Neural progenitor cell (in vitro differentiated cells): ENCODE measurements around the gene NDUFS8. TPM values are rescaled to one million over a fixed set of nuclear protein-coding genes. Genes with fewer than 3 reads are reported as not detected.

Source experiments
- DNase-seq: peaks from one replicate; pipeline ENCODE4 v3.0.0-alpha.2; 2016; ENCODE audit warnings: low spot score
- H2AFZ ChIP-seq: fragments of 200-600 bp; sonication (generic); replicated peaks from 2 replicates; pipeline ENCODE4 v1.6.1; 2016; ENCODE audit warnings: antibody characterized with exemption
- H3F3A ChIP-seq: fragments of 200-600 bp; sonication (generic); 2 replicates; pipeline ENCODE4 v1.6.1; 2016; ENCODE audit warnings: antibody characterized with exemption, low read depth
- H3K27ac ChIP-seq: fragments of 200-600 bp; sonication (generic); 2 replicates; pipeline ENCODE4 v1.5.1; 2016; ENCODE audit warnings: mild to moderate bottlenecking
- H3K27me3 ChIP-seq: fragments of 200-600 bp; sonication (generic); 2 replicates; pipeline ENCODE4 v1.6.1; 2016; ENCODE audit warnings: mild to moderate bottlenecking, moderate library complexity
- H3K36me3 ChIP-seq: fragments of 200-600 bp; sonication (generic); 2 replicates; pipeline ENCODE4 v1.5.1; 2016
- H3K4me1 ChIP-seq: fragments of 200-600 bp; sonication (generic); 2 replicates; pipeline ENCODE4 v1.6.1; 2016; ENCODE audit warnings: mixed run types
- H3K4me2 ChIP-seq: fragments of 200-600 bp; sonication (generic); 2 replicates; pipeline ENCODE4 v1.6.1; 2016
- H3K4me3 ChIP-seq: fragments of 200-600 bp; sonication (generic); 2 replicates; pipeline ENCODE4 v1.5.1; 2016
- H3K79me2 ChIP-seq: fragments of 200-600 bp; sonication (generic); 2 replicates; pipeline ENCODE4 v1.6.1; 2016; ENCODE audit warnings: low read depth
- H3K9ac ChIP-seq: fragments of 200-600 bp; sonication (generic); 2 replicates; pipeline ENCODE4 v1.6.1; 2016
- H3K9me3 ChIP-seq: fragments of 200-600 bp; sonication (generic); 2 replicates; pipeline ENCODE4 v1.5.1; 2016; ENCODE audit warnings: low read depth
- H4K20me1 ChIP-seq: fragments of 200-600 bp; sonication (generic); 2 replicates; pipeline ENCODE4 v1.6.1; 2016; ENCODE audit warnings: low read depth
- H3K27ac Mint-ChIP-seq: 3 replicates; pipeline ENCODE4 v1.8.0; 2021; ENCODE audit warnings: mixed read lengths
- H3K27me3 Mint-ChIP-seq: 2 replicates; pipeline ENCODE4 v1.8.0; 2022; ENCODE audit warnings: low read depth, mild to moderate bottlenecking, inconsistent platforms, moderate library complexity, mixed read lengths; ENCODE audit not compliant: insufficient read depth
- H3K36me3 Mint-ChIP-seq: 3 replicates; pipeline ENCODE4 v1.8.0; 2021; ENCODE audit warnings: mixed read lengths
- H3K4me1 Mint-ChIP-seq: 3 replicates; pipeline ENCODE4 v1.8.0; 2021; ENCODE audit warnings: mixed read lengths
- H3K4me3 Mint-ChIP-seq: 3 replicates; pipeline ENCODE4 v1.8.0; 2021; ENCODE audit warnings: mild to moderate bottlenecking, moderate library complexity, mixed read lengths
- H3K9me3 Mint-ChIP-seq: 3 replicates; pipeline ENCODE4 v1.8.0; 2020; ENCODE audit warnings: mixed read lengths
- CTCF ChIP-seq: fragments of 200-600 bp; sonication (generic); IDR thresholded peaks from 2 replicates; pipeline ENCODE4 v1.5.1; 2017; ENCODE audit warnings: antibody characterized with exemption, mild to moderate bottlenecking
- EZH2 ChIP-seq: fragments of 200-600 bp; sonication (generic); IDR thresholded peaks from 2 replicates; pipeline ENCODE4 v1.6.1; 2017; ENCODE audit warnings: antibody characterized with exemption, mild to moderate bottlenecking, moderate library complexity
- EZH2phosphoT487 ChIP-seq: fragments of 200-600 bp; sonication (generic); IDR thresholded peaks from 2 replicates; pipeline ENCODE4 v1.6.1; 2017; ENCODE audit warnings: antibody characterized with exemption
- total RNA-seq: library from RNA; depleted of rRNA; stranded (reverse); fragments of >200 nt; gene quantifications from 2 replicates; pipeline ENCODE4 v1.2.3, GENCODE V29; 2015; ENCODE audit warnings: low replicate concordance

NDUFS8 gene
- total RNA-seq, 1 donor from 2014 or later = 46.7 TPM

GRCh38 chr11:68002938-68003845 is 27.3 kb upstream of the NDUFS8 start:
- no peaks in the 10 kb centered on the region for H3K9me3 Mint-ChIP-seq
- Histone ChIP-seq H3K36me3 (no peaks in the 10 kb centered on the region), H3K4me2 (peak overlapping the region; percentile 97), H3K27me3 (peaks cover 29% of the 10 kb centered on the region), H3K4me3 (peak overlapping the region; percentile 72), H3F3A (peaks cover 9% of the 10 kb centered on the region), H3K9me3 (no peaks in the 10 kb centered on the region), H3K79me2 (no peaks in the 10 kb centered on the region), H4K20me1 (peaks cover 7% of the 10 kb centered on the region), H3K27ac (no peak overlapping the region), H3K9ac (no peak overlapping the region), H2AFZ (peak overlapping the region; percentile 74), H3K4me1 (no peaks in the 10 kb centered on the region)
- peaks cover 22% of the 10 kb centered on the region for H3K27me3 Mint-ChIP-seq
- H3K4me3 Mint-ChIP-seq = peak overlapping the region; percentile 85
- peaks cover 21% of the 10 kb centered on the region for H3K4me1 Mint-ChIP-seq
- DNase-seq = peak; percentile 62
- TF ChIP-seq EZH2 (peak; percentile 56), EZH2phosphoT487 (peak; percentile 32), CTCF (no peak)
- no peak overlapping the region for H3K27ac Mint-ChIP-seq
- no peaks in the 10 kb centered on the region for H3K36me3 Mint-ChIP-seq

DNA sequence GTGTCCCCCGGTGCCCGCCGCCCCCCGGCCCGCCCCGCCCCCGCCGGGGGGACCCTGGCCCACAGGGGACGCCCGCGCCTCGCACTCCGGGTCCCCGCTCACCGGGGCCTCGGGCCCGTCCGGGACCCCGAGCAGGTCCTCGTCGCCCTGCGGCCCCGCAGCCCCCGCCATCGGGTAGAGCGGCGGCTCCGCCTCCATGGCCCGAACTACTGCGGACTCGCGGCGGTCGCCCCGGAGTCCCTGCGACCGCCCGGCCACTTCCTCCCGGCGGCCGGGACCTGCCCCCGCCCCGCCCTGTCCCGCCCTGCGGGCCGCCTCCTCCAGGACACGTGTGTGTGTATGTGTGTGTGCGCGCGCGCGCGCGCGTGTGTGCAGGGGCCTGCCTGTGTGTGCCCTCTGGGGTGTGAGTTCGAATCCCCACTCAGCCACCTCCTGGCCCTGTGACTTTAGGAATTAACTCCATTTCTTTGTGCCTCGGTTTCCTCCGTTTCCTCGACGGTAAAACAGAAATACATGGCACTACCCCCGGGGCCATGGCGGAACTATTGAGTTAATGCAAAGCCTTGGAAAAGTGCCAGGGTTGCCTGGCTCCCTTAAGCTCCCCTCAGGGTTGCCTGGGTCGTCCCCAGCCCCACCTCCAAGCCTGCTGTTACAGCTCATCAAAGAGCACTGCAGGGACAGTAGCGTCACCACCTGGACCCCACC is 26.5 kb upstream of the NDUFS8 start, which contains the start of gene UNC93B1:
Gene UNC93B1 (minus strand): TSS at position 252 of the 705 bp plus-strand sequence. CDS start 54 bp downstream, at position 198.
- Histone ChIP-seq H3K9me3 (no peaks in the 10 kb centered on the region), H3F3A (peaks cover 9% of the 10 kb centered on the region), H3K27me3 (peaks cover 29% of the 10 kb centered on the region), H4K20me1 (peaks cover 7% of the 10 kb centered on the region), H3K4me1 (no peaks in the 10 kb centered on the region), H3K79me2 (no peaks in the 10 kb centered on the region), H3K4me3 (peak within 1 kb of the TSS; percentile 72), H3K4me2 (peak within 1 kb of the TSS; percentile 97), H2AFZ (peak within 1 kb of the TSS; percentile 74), H3K9ac (no peak within 1 kb of the TSS), H3K27ac (no peak within 1 kb of the TSS), H3K36me3 (no peaks in the 10 kb centered on the region)
- Mint-ChIP-seq H3K9me3 (no peaks in the 10 kb centered on the region), H3K36me3 (no peaks in the 10 kb centered on the region), H3K27me3 (peaks cover 22% of the 10 kb centered on the region), H3K4me1 (peaks cover 24% of the 10 kb centered on the region), H3K4me3 (peak within 1 kb of the TSS; percentile 87), H3K27ac (no peak within 1 kb of the TSS)
- peak; percentile 81 for DNase-seq
- no peak for TF ChIP-seq CTCF
- peak; percentile 15 for TF ChIP-seq EZH2phosphoT487
- peak; percentile 55 for TF ChIP-seq EZH2

DNA sequence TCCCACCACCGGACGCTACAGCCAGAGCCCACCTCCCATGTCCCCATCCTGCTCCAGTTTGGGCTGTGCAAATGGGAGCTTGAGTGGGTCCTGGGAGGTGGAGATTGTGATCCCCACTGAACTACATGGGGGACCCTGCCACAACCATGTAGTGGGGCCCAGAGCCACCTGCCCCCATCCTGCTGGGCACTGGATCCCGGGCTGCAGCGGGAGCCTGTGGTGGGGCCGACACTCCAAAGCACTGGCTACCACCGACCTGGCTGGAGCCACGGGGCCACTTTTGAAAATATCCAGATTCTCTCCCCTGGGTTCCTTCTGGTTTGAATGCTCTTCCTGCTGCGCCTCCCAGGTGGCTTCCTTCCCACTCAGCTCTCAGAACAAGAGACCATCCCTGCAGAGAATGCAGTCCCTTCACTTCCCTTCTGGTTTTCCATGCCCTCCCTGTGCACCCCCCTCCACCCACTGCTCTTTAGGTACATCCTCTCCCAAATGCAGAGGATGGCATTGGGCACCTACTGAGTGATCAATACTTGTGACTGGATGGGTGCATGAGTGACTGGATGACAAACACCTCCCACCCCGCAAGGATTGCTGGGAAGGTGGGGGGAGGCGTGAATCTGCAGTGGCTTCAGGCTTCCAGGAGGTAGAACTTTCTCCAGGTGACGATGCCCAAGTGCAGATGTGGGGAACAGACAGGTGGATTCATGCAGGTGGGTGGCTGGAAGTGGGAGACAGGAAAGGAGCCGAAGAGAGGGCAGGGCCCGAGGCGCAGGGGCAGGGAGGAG is 25.7 kb upstream of the NDUFS8 start:
- Histone ChIP-seq H3K36me3 (no peaks in the 10 kb centered on the region), H4K20me1 (peaks cover 7% of the 10 kb centered on the region), H3K27ac (no peak overlapping the region), H3F3A (peaks cover 12% of the 10 kb centered on the region), H3K27me3 (peaks cover 29% of the 10 kb centered on the region), H3K9me3 (no peaks in the 10 kb centered on the region), H3K79me2 (no peaks in the 10 kb centered on the region), H3K4me1 (no peaks in the 10 kb centered on the region), H2AFZ (no peak overlapping the region), H3K4me2 (no peak overlapping the region), H3K9ac (no peak overlapping the region), H3K4me3 (no peak overlapping the region)
- Mint-ChIP-seq H3K9me3 (no peaks in the 10 kb centered on the region), H3K36me3 (no peaks in the 10 kb centered on the region), H3K4me3 (peak overlapping the region; percentile 87), H3K27ac (no peak overlapping the region), H3K27me3 (peaks cover 21% of the 10 kb centered on the region), H3K4me1 (peaks cover 31% of the 10 kb centered on the region)
- no peak for TF ChIP-seq CTCF
- no peak for TF ChIP-seq EZH2phosphoT487
- no peak for TF ChIP-seq EZH2
- DNase-seq = no peak
